ENCODE measurements around the gene BRSK2.

The BRSK2 gene

DNA sequence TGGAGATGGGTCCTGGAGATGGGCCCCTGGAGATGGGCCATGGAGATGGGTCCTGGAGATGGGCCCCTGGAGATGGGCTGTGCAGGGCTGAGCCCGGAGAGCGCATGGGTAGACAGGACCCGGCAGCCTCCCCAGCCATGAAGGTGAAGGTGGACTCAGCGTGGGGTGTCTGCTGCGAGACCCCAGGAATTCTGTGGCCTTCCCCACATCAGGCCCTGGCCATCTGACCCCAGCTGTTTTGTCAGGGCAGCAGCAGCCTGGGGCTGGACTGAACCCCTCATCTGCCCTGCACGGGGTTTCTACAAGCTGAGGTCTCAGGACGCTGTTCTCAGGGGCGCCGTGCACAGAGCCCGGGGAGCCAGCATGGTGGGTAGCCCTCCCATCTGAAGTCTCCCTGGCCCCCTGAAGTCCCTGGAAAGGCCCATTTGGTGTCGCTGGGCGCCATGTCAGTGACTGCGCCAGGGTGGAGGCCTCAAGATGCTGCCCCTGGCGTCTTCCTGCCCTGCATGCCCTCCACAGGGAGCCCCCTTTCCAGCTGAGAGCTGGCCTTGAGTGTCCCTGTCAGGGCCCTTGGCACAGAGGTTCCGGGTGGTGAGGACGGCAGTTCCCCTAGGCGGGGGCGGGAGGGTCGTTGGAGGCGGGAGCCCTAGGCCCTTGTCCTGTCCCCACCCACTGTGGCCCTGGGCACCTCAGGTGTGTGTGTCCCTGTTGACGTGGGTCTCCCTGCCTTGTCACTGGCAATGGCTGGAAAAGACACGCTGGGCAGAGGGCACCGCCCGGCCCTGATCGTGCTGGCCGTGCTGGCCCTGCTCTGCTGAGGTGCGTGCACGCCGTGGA lies 5.4 kb downstream of the BRSK2 start:
- DNase-seq, result no peak
- Histone ChIP-seq H3K27me3 (replicated peaks; ENCODE audit: insufficient read depth, low read length) (peaks cover 62% of the 10 kb centered on the region), H3K9ac (ENCODE audit: low read length) (no peak overlapping the region), H3K27ac (ENCODE audit: low read length) (no peak overlapping the region), H3K9me3 (replicated peaks; ENCODE audit: insufficient read depth, low read length) (no peaks in the 10 kb centered on the region), H3K4me3 (ENCODE audit: low read length) (no peak overlapping the region), H3F3A (ENCODE audit: insufficient read depth, low read length) (no peaks in the 10 kb centered on the region), H4K20me1 (ENCODE audit: insufficient read depth, low read length) (no peaks in the 10 kb centered on the region), H3K36me3 (replicated peaks; ENCODE audit: insufficient read depth, low read length) (no peaks in the 10 kb centered on the region), H2AFZ (ENCODE audit: low read length) (no peak overlapping the region), H3K4me1 (ENCODE audit: low read length) (no peaks in the 10 kb centered on the region), H3K4me2 (ENCODE audit: low read depth, low read length) (no peak overlapping the region), H3K79me2 (ENCODE audit: low read length) (no peaks in the 10 kb centered on the region), H3K9me2 (replicated peaks; ENCODE audit: insufficient read depth, low read length) (no peaks in the 10 kb centered on the region)
- no peak for TF ChIP-seq EZH2 (optimal IDR thresholded peaks at IDR 0.05; ENCODE audit: low read depth, low read length)
- TF ChIP-seq CTCF (IDR thresholded peaks at IDR 0.05; ENCODE audit: low read length), result no peak
- TF ChIP-seq EZH2phosphoT487 (IDR thresholded peaks at IDR 0.05; ENCODE audit: low read length), result no peak

DNA sequence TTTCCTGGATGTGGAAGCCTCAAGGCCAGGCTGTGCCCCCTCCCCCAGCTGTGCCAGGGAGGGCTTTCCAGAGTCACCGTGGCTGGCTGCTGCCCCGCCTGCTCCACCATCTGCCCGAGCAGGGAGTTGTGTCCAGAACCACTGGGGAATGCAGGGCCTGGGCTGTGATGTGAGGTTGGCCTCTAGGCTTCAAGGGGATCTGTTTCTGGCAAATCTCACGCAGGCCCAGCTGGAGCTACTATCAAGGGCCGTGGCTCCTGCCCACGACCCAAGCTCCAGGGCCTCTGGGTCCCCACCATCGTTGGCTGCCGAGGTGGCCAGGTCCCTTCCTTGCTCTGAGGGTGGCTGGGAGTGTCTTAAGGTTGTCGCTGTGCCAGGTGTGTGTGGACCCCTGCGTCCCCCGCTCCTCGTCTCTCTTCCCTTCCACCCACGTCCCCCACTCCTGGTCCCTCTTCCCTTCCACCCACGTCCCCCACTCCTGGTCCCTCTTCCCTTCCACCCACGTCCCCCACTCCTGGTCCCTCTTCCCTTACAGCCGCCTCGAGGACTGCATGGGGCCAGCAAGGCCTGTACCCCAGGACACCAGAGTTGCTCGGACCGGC lies 6.1 kb downstream of the BRSK2 start:
- H2AFZ ChIP-seq (ENCODE audit: low read length), result no peak overlapping the region
- no peaks in the 10 kb centered on the region for H3K36me3 ChIP-seq (replicated peaks; ENCODE audit: insufficient read depth, low read length)
- DNase-seq, result no peak
- H3K9me3 ChIP-seq (replicated peaks; ENCODE audit: insufficient read depth, low read length), result no peaks in the 10 kb centered on the region
- H3K4me3 ChIP-seq (ENCODE audit: low read length), result no peak overlapping the region
- no peaks in the 10 kb centered on the region for H3K9me2 ChIP-seq (replicated peaks; ENCODE audit: insufficient read depth, low read length)
- H3K27ac ChIP-seq (ENCODE audit: low read length), result no peak overlapping the region
- no peaks in the 10 kb centered on the region for H3F3A ChIP-seq (ENCODE audit: insufficient read depth, low read length)
- TF ChIP-seq EZH2phosphoT487 (IDR thresholded peaks at IDR 0.05; ENCODE audit: low read length) (no peak), CTCF (IDR thresholded peaks at IDR 0.05; ENCODE audit: low read length) (no peak), EZH2 (optimal IDR thresholded peaks at IDR 0.05; ENCODE audit: low read depth, low read length) (no peak)
- H3K4me1 ChIP-seq (ENCODE audit: low read length), result no peaks in the 10 kb centered on the region
- peaks cover 68% of the 10 kb centered on the region for H3K27me3 ChIP-seq (replicated peaks; ENCODE audit: insufficient read depth, low read length)
- H3K79me2 ChIP-seq (ENCODE audit: low read length), result no peaks in the 10 kb centered on the region
- no peak overlapping the region for H3K4me2 ChIP-seq (ENCODE audit: low read depth, low read length)
- H3K9ac ChIP-seq (ENCODE audit: low read length), result no peak overlapping the region
- no peaks in the 10 kb centered on the region for H4K20me1 ChIP-seq (ENCODE audit: insufficient read depth, low read length)

GRCh38 chr11:1396375-1396841 lies 6.7 kb downstream of the BRSK2 start:
- no peaks in the 10 kb centered on the region for H3F3A ChIP-seq (ENCODE audit: insufficient read depth, low read length)
- H3K4me3 ChIP-seq (ENCODE audit: low read length), result no peak overlapping the region
- H3K36me3 ChIP-seq (replicated peaks; ENCODE audit: insufficient read depth, low read length), result no peaks in the 10 kb centered on the region
- H3K4me2 ChIP-seq (ENCODE audit: low read depth, low read length), result no peak overlapping the region
- H3K79me2 ChIP-seq (ENCODE audit: low read length), result no peaks in the 10 kb centered on the region
- no peaks in the 10 kb centered on the region for H3K9me3 ChIP-seq (replicated peaks; ENCODE audit: insufficient read depth, low read length)
- no peaks in the 10 kb centered on the region for H3K9me2 ChIP-seq (replicated peaks; ENCODE audit: insufficient read depth, low read length)
- TF ChIP-seq CTCF (IDR thresholded peaks at IDR 0.05; ENCODE audit: low read length), result no peak
- TF ChIP-seq EZH2phosphoT487 (IDR thresholded peaks at IDR 0.05; ENCODE audit: low read length), result no peak
- no peak for TF ChIP-seq EZH2 (optimal IDR thresholded peaks at IDR 0.05; ENCODE audit: low read depth, low read length)
- peaks cover 68% of the 10 kb centered on the region for H3K27me3 ChIP-seq (replicated peaks; ENCODE audit: insufficient read depth, low read length)
- no peaks in the 10 kb centered on the region for H3K4me1 ChIP-seq (ENCODE audit: low read length)
- no peaks in the 10 kb centered on the region for H4K20me1 ChIP-seq (ENCODE audit: insufficient read depth, low read length)
- no peak overlapping the region for H2AFZ ChIP-seq (ENCODE audit: low read length)
- H3K27ac ChIP-seq (ENCODE audit: low read length), result no peak overlapping the region
- DNase-seq, result no peak
- H3K9ac ChIP-seq (ENCODE audit: low read length), result no peak overlapping the region
